GM20431 (cell line): ENCODE data around the gene COL27A1.

ENCODE experiments used
- in situ Hi-C: fragments of 300-500 bp; cut with MseI, MboI; formaldehyde crosslinking; loops from one replicate; pipeline ENCODE4 v1.15.0; 2020; ENCODE audit warnings: low sequenced_read_pairs; ENCODE audit not compliant: unreplicated experiment

COL27A1 gene

GRCh38 chr9:114198249-114199040 is 43.1 kb downstream of the COL27A1 start:
- in situ Hi-C loops: no loop called here

- in situ Hi-C loops: no loop called here
Measured at GRCh38 chr9:114200721-114201300, 45.5 kb downstream of the COL27A1 start.

GRCh38 chr9:114202396-114202795 is 47.1 kb downstream of the COL27A1 start:
- in situ Hi-C loops: no loop called here

GRCh38 chr9:114202849-114203248 is 47.5 kb downstream of the COL27A1 start:
- in situ Hi-C loops: no loop called here

GRCh38 chr9:114203410-114204140 is 48.2 kb downstream of the COL27A1 start:
- in situ Hi-C loops: no loop called here

- in situ Hi-C loops: no loop called here
Measured at GRCh38 chr9:114204265-114204664, 48.9 kb downstream of the COL27A1 start.

- in situ Hi-C loops: no loop called here
Measured at GRCh38 chr9:114205171-114206015, 50.1 kb downstream of the COL27A1 start.

- in situ Hi-C loops: no loop called here
Measured at GRCh38 chr9:114206221-114206789, 51.0 kb downstream of the COL27A1 start.

GRCh38 chr9:114207034-114207810 is 51.9 kb downstream of the COL27A1 start:
- in situ Hi-C loops: no loop called here

GRCh38 chr9:114207845-114208244 is 52.5 kb downstream of the COL27A1 start:
- in situ Hi-C loops: no loop called here

- in situ Hi-C loops: no loop called here
Measured at GRCh38 chr9:114209151-114209550, 53.8 kb downstream of the COL27A1 start.

GRCh38 chr9:114210136-114210535 is 54.8 kb downstream of the COL27A1 start:
- in situ Hi-C loops: no loop called here

- in situ Hi-C loops: no loop called here
Measured at GRCh38 chr9:114210691-114211276, 55.4 kb downstream of the COL27A1 start.

- in situ Hi-C loops: no loop called here
Measured at GRCh38 chr9:114212826-114213225, 57.5 kb downstream of the COL27A1 start.

GRCh38 chr9:114213566-114213965 is 58.2 kb downstream of the COL27A1 start:
- in situ Hi-C loops: no loop called here

GRCh38 chr9:114214181-114214580 is 58.8 kb downstream of the COL27A1 start:
- in situ Hi-C loops: no loop called here

- in situ Hi-C loops: no loop called here
Measured at GRCh38 chr9:114214686-114215414, 59.5 kb downstream of the COL27A1 start.

- in situ Hi-C loops: no loop called here
Measured at GRCh38 chr9:114216081-114216480, 60.7 kb downstream of the COL27A1 start.
